Astrocyte of the cerebellum (primary cell): ENCODE results near the gene MSRB3.

Experiments
- DNase-seq: peaks from one replicate; pipeline ENCODE4 v3.0.0-alpha.2; 2011; ENCODE audit warnings: low read depth
- H3K4me3 ChIP-seq: 2 replicates; pipeline ENCODE4 v1.5.1; 2011; ENCODE audit warnings: mild to moderate bottlenecking, low read depth, low read length, moderate library complexity
- in situ Hi-C: cut with HindIII; loops from 2 replicates; pipeline ENCODE4 v1.10.0; 2017; ENCODE audit warnings: low sequenced_read_pairs
- TF ChIP-seq, protein P1 (sequence below): IDR thresholded peaks from 2 replicates; pipeline ENCODE4 v1.5.1; 2012; ENCODE audit warnings: low read length, low read depth, moderate library complexity, mild to moderate bottlenecking; ENCODE audit errors: missing control alignments

Gene MSRB3

DNA sequence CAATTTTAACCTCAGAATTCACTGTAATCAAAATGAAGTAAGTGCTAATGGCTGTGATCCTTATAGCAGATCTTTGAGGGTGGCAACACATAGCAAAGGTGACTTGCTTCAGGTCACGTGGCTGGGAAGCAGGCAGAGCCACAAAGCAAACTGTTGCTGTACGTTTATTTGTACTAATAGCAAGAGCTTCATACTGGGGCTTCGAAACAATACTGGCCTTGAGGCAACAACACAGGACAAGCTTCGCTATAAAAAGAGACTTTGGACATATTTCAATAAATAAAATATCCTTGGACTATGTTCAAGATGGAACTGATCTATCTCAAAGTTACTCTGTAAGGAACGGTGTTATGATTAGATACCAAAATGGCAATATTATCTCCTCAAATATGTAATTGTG is 44.6 kb downstream of the MSRB3 start:
- no peak for DNase-seq
- TF ChIP-seq, protein P1, sequence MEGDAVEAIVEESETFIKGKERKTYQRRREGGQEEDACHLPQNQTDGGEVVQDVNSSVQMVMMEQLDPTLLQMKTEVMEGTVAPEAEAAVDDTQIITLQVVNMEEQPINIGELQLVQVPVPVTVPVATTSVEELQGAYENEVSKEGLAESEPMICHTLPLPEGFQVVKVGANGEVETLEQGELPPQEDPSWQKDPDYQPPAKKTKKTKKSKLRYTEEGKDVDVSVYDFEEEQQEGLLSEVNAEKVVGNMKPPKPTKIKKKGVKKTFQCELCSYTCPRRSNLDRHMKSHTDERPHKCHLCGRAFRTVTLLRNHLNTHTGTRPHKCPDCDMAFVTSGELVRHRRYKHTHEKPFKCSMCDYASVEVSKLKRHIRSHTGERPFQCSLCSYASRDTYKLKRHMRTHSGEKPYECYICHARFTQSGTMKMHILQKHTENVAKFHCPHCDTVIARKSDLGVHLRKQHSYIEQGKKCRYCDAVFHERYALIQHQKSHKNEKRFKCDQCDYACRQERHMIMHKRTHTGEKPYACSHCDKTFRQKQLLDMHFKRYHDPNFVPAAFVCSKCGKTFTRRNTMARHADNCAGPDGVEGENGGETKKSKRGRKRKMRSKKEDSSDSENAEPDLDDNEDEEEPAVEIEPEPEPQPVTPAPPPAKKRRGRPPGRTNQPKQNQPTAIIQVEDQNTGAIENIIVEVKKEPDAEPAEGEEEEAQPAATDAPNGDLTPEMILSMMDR, result no peak
- in situ Hi-C loops, result no loop called here
- no peak overlapping the region for H3K4me3 ChIP-seq

DNA sequence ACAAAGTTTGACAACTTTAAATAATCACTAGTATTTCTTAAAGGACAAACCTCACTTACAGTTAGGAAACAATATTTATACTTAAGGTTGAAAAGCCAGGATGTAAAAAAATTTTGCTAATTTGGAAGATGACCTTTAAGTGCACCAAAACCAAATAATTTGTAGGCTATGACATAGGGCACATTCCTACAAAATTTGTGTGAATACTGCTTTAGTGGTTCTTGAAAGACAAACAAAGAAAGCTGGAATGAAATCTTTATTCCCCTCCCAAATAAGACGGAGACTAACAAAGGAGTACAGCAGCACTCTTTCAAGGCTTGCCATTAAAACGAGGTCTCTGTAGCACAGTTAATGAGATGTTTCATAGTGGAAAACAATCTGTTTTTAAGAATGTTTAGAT is 45.6 kb downstream of the MSRB3 start:
- DNase-seq, result no peak
- H3K4me3 ChIP-seq, result no peak overlapping the region
- TF ChIP-seq, protein P1, result no peak
- in situ Hi-C loops, result no loop called here

DNA sequence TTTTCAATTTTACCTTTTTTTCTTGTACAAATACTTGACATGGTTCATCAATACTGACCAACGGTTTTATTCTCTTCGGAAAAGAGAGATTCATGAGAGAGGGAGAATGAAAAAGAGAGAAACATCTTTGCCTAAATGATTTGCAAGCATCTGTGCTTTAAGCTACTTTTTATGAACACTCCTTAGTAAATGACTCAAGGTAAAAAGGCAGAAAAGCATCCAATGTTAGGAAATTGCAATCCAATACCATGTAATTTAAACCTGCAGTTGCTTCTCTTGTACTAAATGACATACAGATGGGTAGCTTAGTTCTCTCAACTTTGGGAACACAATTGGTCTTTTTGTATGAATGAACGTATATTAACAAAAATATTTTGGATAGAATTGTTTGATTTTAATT is 46.1 kb downstream of the MSRB3 start:
- DNase-seq, result no peak
- H3K4me3 ChIP-seq, result no peak overlapping the region
- TF ChIP-seq, protein P1, result no peak
- in situ Hi-C loops, result no loop called here

DNA sequence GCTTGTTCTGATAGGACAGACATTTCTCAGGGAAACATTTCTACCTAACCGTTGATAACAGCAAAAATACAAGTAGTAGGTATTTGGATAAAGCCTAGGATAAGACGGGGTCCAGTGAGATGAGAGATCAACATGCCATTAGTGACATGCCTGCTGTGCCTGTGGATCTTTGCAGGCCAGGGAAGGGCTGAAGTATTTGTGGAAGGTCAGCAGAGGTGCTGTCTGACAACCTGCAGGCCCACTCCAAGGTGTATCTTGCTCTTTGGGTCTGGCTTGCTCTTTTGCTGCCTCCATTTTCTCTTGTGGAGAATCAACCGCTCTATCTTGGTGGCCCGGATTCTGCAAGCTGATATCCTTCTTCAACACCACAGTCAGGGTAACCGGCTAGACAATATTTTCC is 46.7 kb downstream of the MSRB3 start:
- TF ChIP-seq, protein P1, result no peak
- H3K4me3 ChIP-seq, result no peak overlapping the region
- no peak for DNase-seq
- in situ Hi-C loops, result no loop called here

DNA sequence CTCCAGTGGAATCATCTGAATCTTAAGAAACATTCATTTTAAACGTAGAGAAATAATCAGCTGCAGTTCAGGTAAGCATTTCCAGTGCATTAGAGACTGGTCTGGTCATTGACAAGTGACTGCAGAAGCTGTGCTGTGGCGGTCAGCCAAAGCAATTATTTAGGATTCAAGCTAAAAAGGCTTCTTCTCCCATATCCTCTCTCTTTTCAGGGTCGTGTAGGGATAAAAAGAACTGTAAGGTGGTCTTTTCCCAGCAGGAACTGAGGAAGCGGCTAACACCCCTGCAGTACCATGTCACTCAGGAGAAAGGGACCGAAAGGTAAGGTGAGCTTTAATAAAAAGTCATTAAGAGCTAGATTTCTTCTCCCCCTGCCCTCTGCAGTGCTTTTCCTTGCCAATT is 48.1 kb downstream of the MSRB3 start:
- in situ Hi-C loops, result no loop called here

DNA sequence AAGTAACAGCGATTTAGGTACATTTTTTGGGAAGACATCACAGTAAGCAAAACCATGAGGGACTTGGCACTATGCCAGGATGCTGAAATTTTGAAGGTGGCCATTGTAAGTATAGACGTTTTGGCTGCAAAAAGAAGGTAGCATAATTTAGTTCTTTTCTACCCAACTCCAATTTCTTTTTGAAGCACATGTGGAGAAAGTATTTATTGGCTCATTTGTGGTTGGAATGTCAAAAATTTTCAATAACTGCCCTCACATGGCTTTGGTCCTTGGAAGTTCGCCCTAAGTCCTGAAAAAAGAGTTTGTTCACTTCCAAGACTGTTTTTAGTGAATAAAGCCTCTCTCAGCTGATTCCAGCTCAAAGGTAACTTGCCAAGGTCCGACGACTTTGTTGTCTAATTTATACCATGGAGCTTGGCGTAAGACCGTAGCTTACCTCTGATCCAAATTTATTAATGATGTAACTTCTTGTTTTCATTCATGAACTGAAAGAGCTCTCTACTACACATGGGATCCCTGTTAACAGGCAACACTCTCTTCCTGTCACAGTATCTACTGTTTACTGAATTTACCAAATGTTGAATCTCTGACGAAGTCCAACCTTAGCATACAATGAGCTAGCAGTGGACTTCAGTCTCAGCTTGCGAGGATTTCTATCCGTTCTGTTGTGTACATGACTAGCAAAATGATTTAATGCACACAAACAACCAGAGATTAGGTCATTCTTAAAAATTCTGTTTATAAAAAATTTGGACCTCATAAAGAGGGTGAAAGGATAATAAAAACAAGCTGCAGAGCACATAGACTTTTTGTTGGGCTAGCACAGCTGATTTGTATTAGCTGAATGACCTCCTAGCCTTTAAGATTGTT is 49.0 kb downstream of the MSRB3 start:
- TF ChIP-seq, protein P1, result no peak
- in situ Hi-C loops, result no loop called here
- peak; percentile 88 for DNase-seq

More for the DNA sequence above, 48.1 kb downstream of the MSRB3 start:
- TF ChIP-seq, protein P1, result no peak
- H3K4me3 ChIP-seq, result no peak overlapping the region
- no peak for DNase-seq

DNA sequence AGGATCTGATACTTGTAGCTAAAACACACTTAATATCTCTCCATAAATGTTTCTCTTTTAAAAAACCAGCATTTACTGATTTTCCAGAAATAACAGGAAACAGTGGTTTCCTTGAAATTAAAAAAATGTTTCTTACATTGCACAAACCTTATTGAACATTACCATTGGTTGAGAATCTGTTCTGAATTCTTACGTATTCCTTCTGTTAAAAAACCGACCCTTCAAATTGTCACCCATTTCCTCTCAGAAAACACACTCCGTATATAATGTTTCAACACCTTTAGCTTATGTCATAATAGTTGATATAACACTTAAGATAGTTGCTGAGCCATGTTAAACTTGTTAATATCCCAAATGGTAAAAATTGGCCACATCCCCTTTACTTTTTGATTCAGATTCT is 51.2 kb downstream of the MSRB3 start:
- no peak for DNase-seq
- in situ Hi-C loops, result no loop called here
- TF ChIP-seq, protein P1, result no peak
- no peak overlapping the region for H3K4me3 ChIP-seq

More for the DNA sequence above, 49.0 kb downstream of the MSRB3 start:
- H3K4me3 ChIP-seq, result no peak overlapping the region
